Endothelial cell of umbilical vein (primary cell): ENCODE measurements around the gene SLC25A41. TPM values are rescaled to one million over a fixed set of nuclear protein-coding genes. Genes with fewer than 3 reads are reported as not detected.

Experiments
- BruUV-seq: library from RNA; stranded (reverse); fragments of 400-500 nt; replicated peaks from 2 replicates; lab custom pipeline; 2021; lab: Mats Ljungman, UMichigan
- CTCF ChIA-PET: fragments of 300-600, 350-600 bp; sonication (Branson Sonifier 250); formaldehyde crosslinking; loops from one replicate; lab custom pipeline; 2021; ENCODE audit warnings: antibody characterized with exemption, inconsistent platforms; lab: Charles Lee
- POLR2A ChIA-PET: fragments of 300-600, 350-600 bp; sonication (Branson Sonifier 250); formaldehyde crosslinking; loops from one replicate; lab custom pipeline; 2021; ENCODE audit warnings: antibody characterized with exemption, inconsistent platforms; lab: Charles Lee
- DNase-seq: peaks from one replicate; pipeline ENCODE4 v3.0.0-alpha.2; 2011; ENCODE audit warnings: low read depth, low spot score
- FAIRE-seq: peaks from 2 replicates; lab custom pipeline; 2011; peaks lifted over from hg19 to GRCh38; lab: Jason Lieb, UNC
- H2AFZ ChIP-seq: 2 replicates; pipeline ENCODE4 v1.6.0; 2012; ENCODE audit warnings: low read depth, low read length, control low read depth, inconsistent platforms
- H3K27ac ChIP-seq: 2 replicates; pipeline ENCODE4 v1.5.1; 2011; ENCODE audit warnings: low read depth, mild to moderate bottlenecking, control low read depth, low read length, moderate library complexity; ENCODE audit not compliant: insufficient read depth
- H3K27me3 ChIP-seq, 2 experiments: 2 replicates each; pipeline versions ENCODE4 v1.6.0 to v1.6.1; 2011; ENCODE audit warnings: low read length in 2 of 2, mixed read lengths in 1 of 2; ENCODE audit not compliant: control insufficient read depth in 2 of 2, insufficient read depth in 2 of 2
- H3K36me3 ChIP-seq, 2 experiments: 2 replicates in 1 of 2; 3 replicates in 1 of 2; pipeline ENCODE4 v1.5.1; 2011; ENCODE audit warnings: low read length in 2 of 2, mild to moderate bottlenecking in 1 of 2, moderate library complexity in 1 of 2; ENCODE audit not compliant: control insufficient read depth in 2 of 2, insufficient read depth in 2 of 2; ENCODE audit errors: extremely low read depth in 1 of 2
- H3K4me1 ChIP-seq: 3 replicates; pipeline ENCODE4 v1.5.1; 2011; ENCODE audit warnings: mild to moderate bottlenecking, low read length; ENCODE audit not compliant: control insufficient read depth, insufficient read depth; ENCODE audit errors: extremely low read depth
- H3K4me2 ChIP-seq: 2 replicates; pipeline ENCODE4 v1.6.1; 2011; ENCODE audit warnings: low read length, control low read depth, mixed read lengths; ENCODE audit not compliant: insufficient read depth
- H3K4me3 ChIP-seq, 3 experiments: fragments of 200-600 bp in 1 of 3; sonication (generic), shearing (Covaris generic) in 1 of 3; replicated peaks in 1 of 3; 2 replicates each; pipeline ENCODE4 v1.5.1; 2011 to 2016; ENCODE audit warnings: control low read depth in 3 of 3, low read length in 3 of 3, mild to moderate bottlenecking in 2 of 3, inconsistent platforms in 1 of 3, low read depth in 1 of 3, moderate library complexity in 1 of 3; ENCODE audit not compliant: insufficient read depth in 1 of 3
- H3K79me2 ChIP-seq: 2 replicates; pipeline ENCODE4 v1.6.0; 2012; ENCODE audit warnings: low read length, inconsistent platforms; ENCODE audit not compliant: control insufficient read depth, insufficient read depth
- H3K9ac ChIP-seq: replicated peaks from 2 replicates; pipeline ENCODE3; 2011; ENCODE audit warnings: low read length, control low read depth; ENCODE audit not compliant: insufficient read depth; ENCODE audit errors: extremely low read depth
- H3K9me1 ChIP-seq: replicated peaks from 3 replicates; pipeline ENCODE4 v1.6.0; 2011; ENCODE audit warnings: mild to moderate bottlenecking, low read length; ENCODE audit not compliant: control insufficient read depth, insufficient read depth; ENCODE audit errors: extremely low read depth
- H3K9me3 ChIP-seq: replicated peaks from 2 replicates; pipeline ENCODE4 v1.5.1; 2012; ENCODE audit warnings: low read length, inconsistent platforms; ENCODE audit not compliant: control insufficient read depth, insufficient read depth
- H4K20me1 ChIP-seq: replicated peaks from 2 replicates; pipeline ENCODE3; 2011; ENCODE audit warnings: mild to moderate bottlenecking, low read length; ENCODE audit not compliant: control insufficient read depth, insufficient read depth; ENCODE audit errors: extremely low read depth
- EZH2 ChIP-seq: IDR thresholded peaks from 2 replicates; pipeline ENCODE4 v1.6.1; 2012; ENCODE audit warnings: borderline replicate concordance, low read depth, mild to moderate bottlenecking, moderate library complexity, low read length, inconsistent platforms; ENCODE audit not compliant: severe bottlenecking
- FOS ChIP-seq: IDR thresholded peaks from 2 replicates; pipeline ENCODE4 v1.6.1; 2011; ENCODE audit warnings: mild to moderate bottlenecking, low read length, moderate library complexity, borderline replicate concordance; ENCODE audit not compliant: insufficient read depth
- GATA2 ChIP-seq: IDR thresholded peaks from 2 replicates; pipeline ENCODE4 v1.7.0; 2011; ENCODE audit warnings: low read depth, mild to moderate bottlenecking, moderate library complexity, mixed read lengths, low read length; ENCODE audit not compliant: insufficient read length, insufficient read depth
- JUN ChIP-seq: IDR thresholded peaks from 2 replicates; pipeline ENCODE4 v1.6.1; 2011; ENCODE audit warnings: borderline replicate concordance, low read depth; ENCODE audit not compliant: insufficient read length, insufficient read depth
- MYC ChIP-seq: IDR thresholded peaks from one replicate; pipeline ENCODE4 v1.6.1; 2011; ENCODE audit warnings: mild to moderate bottlenecking, low read depth, low read length
- POLR2A ChIP-seq: IDR thresholded peaks from 2 replicates; pipeline ENCODE4 v1.6.1; 2012; ENCODE audit warnings: low read depth, mild to moderate bottlenecking, control low read depth, low read length
- POLR2AphosphoS5 ChIP-seq: IDR thresholded peaks from 2 replicates; pipeline ENCODE4 v1.6.1; 2012; ENCODE audit warnings: low read depth, mild to moderate bottlenecking, control low read depth, low read length, moderate library complexity; ENCODE audit not compliant: insufficient read depth
- dilution Hi-C: fragments of 300-500 bp; cut with MboI; formaldehyde crosslinking; loops from one replicate; pipeline ENCODE4 v1.15.0; 2019; ENCODE audit warnings: low sequenced_read_pairs; ENCODE audit not compliant: extremely low pct_ligation_motif_present
- intact Hi-C: fragments of 100-400 bp; cut with micrococcal nuclease; formaldehyde crosslinking; loops from one replicate; pipeline ENCODE4 v1.10.0; 2022
- polyA plus RNA-seq, 4 experiments: library from polyadenylated mRNA; depleted of rRNA in 3 of 4; stranded (reverse) in 3 of 4; unstranded in 1 of 4; fragments of >200 nt; gene quantifications; 2 replicates each; pipeline versions ENCODE4 v1.2.1 to v1.2.3, GENCODE V29; 2011 to 2012; ENCODE audit warnings: missing spikeins in 1 of 4
- total RNA-seq: library from RNA; stranded (reverse); gene quantifications from 2 replicates; pipeline ENCODE4 v1.2.3, GENCODE V29; 2021
- TF ChIP-seq, protein P1 (sequence below): IDR thresholded peaks from 2 replicates; pipeline ENCODE4 v1.6.1; 2011; ENCODE audit not compliant: insufficient read depth, insufficient read length
- TF ChIP-seq, protein P2 (sequence below), 2 donors: IDR thresholded peaks; 1 replicate in 1 of 2; 2 replicates in 1 of 2; pipeline ENCODE4 v1.5.1; 2011; ENCODE audit warnings: low read length in 2 of 2, mild to moderate bottlenecking in 2 of 2, moderate library complexity in 2 of 2, control low read depth in 1 of 2, inconsistent platforms in 1 of 2, low read depth in 1 of 2; ENCODE audit not compliant: insufficient read depth in 1 of 2; ENCODE audit errors: extremely low read depth in 1 of 2

The SLC25A41 gene
- total and polyA plus RNA-seq, 2 donors (not counting 3 experiments of a cell fraction or from before 2014, with no cell fraction given): 0.21 TPM; not detected in 1

GRCh38 chr19:6427131-6427530 is 6.4 kb downstream of the SLC25A41 start:
- peaks cover 8% of the 10 kb centered on the region for H3K4me1 ChIP-seq
- no peak overlapping the region for H3K9ac ChIP-seq
- H3K36me3 ChIP-seq: no peaks in the 10 kb centered on the region
- CTCF ChIA-PET: no interaction called here
- no TSS peak for BruUV-seq
- intact Hi-C loops: loop anchor here (10.0 kb wide), 2 partner anchors 262 to 308 kb away; partner anchors contain the start of genes GPR108 and TRIP10
- H3K9me3 ChIP-seq: no peaks in the 10 kb centered on the region
- no peak overlapping the region for H3K4me2 ChIP-seq
- POLR2A ChIA-PET: no interaction called here
- peaks cover 3% of the 10 kb centered on the region for H4K20me1 ChIP-seq
- FAIRE-seq: no peak
- H2AFZ ChIP-seq: no peak overlapping the region
- dilution Hi-C loops: no loop called here
- no peaks in the 10 kb centered on the region for H3K9me1 ChIP-seq
- H3K27ac ChIP-seq: no peak overlapping the region
- H3K27me3 ChIP-seq: no peaks in the 10 kb centered on the region
- TF ChIP-seq POLR2AphosphoS5: no peak
- TF ChIP-seq, protein P1, sequence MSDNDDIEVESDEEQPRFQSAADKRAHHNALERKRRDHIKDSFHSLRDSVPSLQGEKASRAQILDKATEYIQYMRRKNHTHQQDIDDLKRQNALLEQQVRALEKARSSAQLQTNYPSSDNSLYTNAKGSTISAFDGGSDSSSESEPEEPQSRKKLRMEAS: no peak
- TF ChIP-seq, protein P2, sequence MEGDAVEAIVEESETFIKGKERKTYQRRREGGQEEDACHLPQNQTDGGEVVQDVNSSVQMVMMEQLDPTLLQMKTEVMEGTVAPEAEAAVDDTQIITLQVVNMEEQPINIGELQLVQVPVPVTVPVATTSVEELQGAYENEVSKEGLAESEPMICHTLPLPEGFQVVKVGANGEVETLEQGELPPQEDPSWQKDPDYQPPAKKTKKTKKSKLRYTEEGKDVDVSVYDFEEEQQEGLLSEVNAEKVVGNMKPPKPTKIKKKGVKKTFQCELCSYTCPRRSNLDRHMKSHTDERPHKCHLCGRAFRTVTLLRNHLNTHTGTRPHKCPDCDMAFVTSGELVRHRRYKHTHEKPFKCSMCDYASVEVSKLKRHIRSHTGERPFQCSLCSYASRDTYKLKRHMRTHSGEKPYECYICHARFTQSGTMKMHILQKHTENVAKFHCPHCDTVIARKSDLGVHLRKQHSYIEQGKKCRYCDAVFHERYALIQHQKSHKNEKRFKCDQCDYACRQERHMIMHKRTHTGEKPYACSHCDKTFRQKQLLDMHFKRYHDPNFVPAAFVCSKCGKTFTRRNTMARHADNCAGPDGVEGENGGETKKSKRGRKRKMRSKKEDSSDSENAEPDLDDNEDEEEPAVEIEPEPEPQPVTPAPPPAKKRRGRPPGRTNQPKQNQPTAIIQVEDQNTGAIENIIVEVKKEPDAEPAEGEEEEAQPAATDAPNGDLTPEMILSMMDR (IDR thresholded peaks at IDR 0.05; ENCODE audit: extremely low read depth in 1 of 2, insufficient read depth in 1 of 2, low read depth in 1 of 2, low read length in 2 of 2): no peak
- TF ChIP-seq GATA2: no peak
- no peak for TF ChIP-seq JUN
- TF ChIP-seq EZH2: no peak
- no peak for TF ChIP-seq FOS
- no peak for TF ChIP-seq MYC
- no peak for TF ChIP-seq POLR2A
- DNase-seq: no peak
- H3K4me3 ChIP-seq: no peak overlapping the region
- H3K79me2 ChIP-seq: peaks cover 21% of the 10 kb centered on the region
